DMS114 treated with DMSO at 0.1 percent for 48 hours (cell line): ENCODE data around the gene LDLRAD4.

Source experiments
- DNase-seq: peaks from one replicate; lab custom pipeline; 2025; ENCODE audit not compliant: unreplicated experiment; lab: John Stamatoyannopoulos, UW

Gene LDLRAD4

DNA sequence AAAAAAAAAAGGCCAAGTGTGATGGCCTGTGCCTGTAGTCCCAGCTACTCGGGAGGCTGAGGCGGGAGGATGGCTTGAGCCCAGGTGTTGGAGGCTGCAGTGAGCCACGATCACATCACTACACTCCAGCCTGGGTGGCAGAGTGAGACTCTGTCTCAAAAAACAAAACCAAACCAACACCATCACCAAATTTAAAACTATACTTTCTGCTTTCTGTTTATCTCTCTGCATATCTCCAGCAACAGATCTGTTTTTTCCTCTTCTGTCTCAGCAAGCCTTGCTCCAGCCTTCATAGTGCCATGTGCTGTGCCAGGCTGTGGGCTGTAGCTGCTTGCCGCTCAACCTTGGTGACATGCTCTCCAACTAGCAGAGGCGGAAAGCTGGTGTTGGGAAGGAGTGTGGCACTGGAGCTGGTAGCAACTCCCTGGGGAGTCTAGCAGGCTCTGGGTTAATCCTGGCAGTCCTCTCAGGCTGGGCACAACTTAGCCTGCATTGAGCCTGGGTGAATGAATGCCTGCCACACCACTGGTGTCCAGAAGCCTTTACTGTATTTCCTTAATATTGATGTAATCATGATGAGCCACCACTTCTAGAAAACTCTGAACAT, 204.1 kb downstream of the LDLRAD4 start:
- no peak for DNase-seq

DNA sequence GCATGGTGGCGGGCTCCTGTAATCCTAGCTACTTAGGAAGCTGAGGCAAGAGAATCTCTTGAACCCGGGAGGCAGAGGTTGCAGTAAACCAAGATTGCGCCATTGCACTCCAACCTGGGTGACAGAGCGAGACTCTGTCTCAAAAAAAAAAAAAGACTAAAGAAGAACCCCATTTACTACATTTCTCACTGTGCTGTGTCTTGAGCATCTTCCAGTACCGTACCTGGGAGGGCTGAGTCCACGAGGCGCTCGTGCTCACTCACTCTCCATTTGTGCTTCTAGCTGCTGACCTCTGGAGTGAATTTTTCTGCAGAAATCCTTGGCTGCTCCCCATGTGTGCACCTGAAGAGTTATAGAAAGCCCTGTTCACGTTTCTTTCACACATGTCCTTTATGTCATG, 204.8 kb downstream of the LDLRAD4 start:
- no peak for DNase-seq

DNA sequence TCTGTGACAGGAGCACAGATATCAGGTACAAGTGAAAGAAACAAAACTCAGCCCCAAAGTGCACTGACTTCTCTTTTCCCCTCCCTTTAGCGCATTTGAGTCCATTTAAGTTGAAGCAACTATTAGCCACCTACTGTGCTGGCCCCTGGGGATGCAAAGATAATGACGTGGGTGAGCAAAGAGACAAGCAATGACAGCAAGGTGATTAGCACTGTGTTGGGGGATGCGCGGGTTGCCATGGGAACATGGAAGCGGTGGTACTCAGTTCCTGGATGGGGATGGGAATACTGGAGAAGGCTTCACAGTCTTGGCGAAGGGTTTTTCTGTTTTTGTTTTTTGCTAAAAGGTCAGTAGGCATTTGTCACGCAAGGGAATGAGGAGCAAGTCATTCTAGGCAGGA, 205.8 kb downstream of the LDLRAD4 start:
- DNase-seq, result no peak

DNA sequence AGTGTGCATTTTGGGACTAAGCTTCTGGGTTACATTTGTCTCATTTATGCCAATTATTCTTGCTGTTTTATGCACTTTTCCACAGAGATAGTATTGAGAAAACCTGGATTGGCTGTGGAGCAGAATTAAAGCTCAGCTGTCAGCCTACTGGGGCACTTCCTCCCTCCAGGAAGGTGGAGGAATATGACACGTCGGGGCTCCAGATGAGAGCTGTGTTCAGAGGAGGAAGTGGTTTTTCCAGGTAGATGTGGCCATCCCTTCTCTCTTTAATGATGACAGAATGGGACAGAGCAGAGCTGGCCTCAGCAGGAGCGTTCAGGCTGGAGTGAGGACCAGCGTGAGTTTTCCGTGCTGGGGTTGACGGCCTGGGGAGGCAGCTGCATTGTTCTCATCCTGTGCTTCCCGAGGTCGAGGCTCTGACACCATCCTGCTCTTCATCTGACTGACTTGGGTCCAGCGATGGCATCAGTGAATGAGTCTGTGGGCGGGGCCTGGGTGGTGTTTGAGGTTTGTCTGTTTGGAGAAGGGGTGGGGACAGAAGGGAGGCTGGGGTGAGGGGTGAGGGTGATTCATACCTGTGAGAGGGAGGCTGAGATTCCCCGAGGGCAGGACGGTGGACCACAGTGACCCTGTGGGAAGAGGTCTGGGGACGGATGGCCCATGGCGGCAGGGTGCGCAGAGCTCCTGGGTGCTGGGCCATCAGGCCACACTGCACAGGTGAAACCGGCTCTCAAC, 207.0 kb downstream of the LDLRAD4 start:
- no peak for DNase-seq

DNA sequence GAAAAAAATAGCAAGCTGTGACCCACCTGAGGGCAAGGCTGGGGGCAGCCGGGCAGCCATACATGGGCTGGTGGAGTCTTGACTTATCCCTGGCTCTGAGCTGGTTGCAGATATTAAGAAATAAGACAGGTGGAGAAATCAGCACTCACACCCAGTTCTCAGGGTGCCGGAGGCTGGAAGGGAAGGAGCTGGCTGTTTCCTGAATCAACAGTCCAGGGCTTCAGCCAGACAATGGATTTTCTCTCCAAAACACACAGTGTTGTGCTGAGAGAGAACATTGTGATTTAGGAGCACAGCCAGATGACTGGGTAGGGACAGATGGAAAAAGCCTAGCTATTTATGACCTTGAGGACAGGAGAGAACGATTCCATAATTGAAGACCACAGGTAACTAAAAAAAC, 208.8 kb downstream of the LDLRAD4 start:
- DNase-seq, result no peak

DNA sequence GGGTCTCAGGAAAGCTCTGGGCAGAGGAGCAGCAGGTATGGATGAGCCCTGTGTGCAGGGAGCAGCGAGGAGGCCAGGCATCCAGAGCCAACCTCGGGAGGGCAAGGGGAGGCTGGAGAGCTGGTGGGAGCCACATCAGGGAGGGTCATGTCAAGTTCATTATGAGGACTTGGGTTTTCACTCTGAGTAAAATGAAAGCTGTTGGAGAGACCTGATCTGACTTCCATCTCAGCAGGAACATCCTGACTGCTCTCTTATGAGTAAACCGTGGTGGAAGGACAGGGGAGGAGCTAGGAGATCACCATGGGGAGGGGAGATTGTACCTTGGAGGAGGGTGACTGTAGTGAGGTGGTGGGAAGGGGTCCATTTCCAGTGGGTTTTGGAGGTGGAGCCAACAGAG, 209.8 kb downstream of the LDLRAD4 start:
- DNase-seq, result no peak

DNA sequence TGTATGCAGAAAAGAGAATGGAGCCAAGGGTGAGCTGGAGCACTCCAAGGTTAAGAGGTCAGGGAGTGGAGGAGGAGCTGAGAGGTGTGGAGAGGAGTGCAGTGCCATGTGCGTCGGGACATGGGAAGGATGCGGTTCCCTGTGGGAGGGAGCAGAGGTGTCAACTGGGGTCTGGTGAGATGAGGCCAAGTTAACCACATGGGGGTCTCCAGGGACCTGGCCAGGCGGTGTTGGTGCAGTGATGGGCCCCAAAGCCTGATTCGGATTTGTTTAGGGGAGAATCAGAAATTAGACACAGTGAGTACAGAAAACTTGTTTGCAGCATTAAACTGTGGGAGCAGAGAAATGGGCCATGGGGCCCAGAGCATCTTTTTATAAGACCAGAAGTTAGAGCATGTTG, 210.5 kb downstream of the LDLRAD4 start:
- no peak for DNase-seq

DNA sequence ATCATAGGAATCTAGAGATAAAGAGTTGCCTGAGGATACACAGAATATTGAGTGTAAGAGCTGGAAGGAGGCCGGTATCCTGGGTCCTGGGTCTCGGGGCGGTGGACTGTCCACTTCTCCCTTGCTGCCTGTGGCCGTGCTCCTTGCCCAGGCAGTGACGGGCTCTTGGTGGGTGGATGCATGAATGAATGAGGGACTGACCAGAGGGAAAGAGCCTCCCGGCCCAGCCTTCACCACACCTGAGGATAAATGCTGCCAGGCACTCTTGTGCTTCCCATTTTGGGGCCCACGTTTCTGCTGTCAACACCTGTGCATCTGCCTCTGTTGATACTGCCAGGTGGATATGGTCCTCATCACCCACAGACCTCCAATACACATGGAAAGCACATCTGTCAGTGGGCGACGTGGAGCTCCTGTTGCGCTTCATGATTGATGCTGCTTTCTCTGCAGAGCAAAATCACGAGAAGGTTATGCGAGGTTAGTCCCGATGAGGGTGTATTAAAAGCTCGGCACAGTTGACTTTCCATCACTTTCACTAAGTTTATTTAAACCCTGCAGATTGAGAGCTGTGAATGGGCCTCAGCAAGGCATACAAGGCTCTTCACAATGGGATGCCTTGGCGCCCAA, 211.4 kb downstream of the LDLRAD4 start:
- no peak for DNase-seq

DNA sequence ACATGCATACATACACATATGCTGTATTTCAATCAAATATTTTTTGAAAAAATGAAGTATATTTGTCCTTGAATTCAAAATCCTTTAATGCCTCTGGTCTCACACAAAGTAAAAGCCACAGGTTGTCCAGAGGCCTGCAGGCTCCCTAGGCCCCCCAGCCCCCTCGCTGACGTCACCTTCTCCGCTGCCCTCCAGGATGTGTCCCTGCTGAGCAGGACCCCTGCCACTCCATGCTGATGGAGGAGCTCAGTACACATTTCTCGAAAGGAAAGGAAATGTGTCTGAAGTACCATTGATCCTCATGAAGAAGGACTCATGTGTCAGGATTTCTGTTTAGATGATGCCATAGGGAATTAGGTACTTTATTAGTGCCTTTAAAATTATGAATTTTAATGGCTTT, 212.1 kb downstream of the LDLRAD4 start:
- DNase-seq, result no peak

DNA sequence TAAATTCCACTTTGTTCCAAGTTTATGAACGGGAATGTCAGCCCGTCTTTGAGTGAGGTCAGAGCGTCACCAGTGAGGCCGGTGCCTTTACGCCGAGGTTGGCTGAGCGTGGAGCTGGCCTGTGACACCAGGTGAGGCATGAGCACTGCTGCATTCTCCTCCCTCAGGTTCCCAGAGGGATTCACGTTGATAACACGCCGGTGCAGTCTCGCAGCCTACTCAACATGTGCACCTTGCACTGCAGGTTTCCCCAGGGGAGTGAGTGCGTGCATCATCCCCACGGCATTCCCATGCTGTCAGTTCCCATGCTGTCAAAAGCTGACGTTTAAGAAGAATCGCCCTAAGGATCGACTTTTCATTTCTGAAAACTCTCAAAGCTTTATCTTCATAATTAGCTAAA, 213.3 kb downstream of the LDLRAD4 start:
- no peak for DNase-seq

DNA sequence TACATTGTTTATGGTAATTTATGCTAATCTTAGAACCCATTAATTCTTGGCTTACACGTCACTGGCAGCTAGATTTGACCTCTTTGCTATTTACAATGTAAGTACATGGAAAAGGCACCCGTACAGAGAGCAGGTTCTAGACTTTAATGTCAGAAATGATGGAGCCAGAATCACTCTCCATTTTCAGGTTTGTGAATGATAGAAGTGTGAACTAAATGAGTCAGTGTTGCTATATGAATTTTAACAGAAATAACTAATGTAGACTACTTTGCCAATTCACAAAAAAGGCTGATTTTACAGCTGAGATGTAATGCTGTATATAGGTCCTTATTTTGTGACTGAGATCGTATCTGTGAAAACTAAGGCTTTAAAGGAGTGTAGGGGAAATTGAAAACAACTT, 214.6 kb downstream of the LDLRAD4 start:
- DNase-seq, result no peak

DNA sequence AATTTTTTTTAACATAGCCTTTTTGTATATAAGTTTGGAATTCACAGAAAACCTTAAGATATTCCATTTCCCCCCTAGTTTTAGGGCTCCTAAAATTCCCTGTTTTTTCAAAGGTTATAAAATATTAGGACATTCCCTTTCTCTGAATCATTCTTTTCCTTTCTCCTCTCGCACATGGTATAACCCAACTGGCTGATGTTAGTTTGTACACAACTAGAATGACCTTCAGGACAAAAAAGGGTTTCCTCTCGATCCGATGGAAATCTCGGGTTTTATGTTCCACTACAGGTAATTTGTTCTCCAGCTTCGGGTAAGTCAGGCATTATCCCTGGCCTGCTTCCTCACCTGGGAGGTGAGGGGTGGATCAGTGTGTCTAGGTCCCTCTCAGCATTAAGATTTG, 215.1 kb downstream of the LDLRAD4 start:
- no peak for DNase-seq

DNA sequence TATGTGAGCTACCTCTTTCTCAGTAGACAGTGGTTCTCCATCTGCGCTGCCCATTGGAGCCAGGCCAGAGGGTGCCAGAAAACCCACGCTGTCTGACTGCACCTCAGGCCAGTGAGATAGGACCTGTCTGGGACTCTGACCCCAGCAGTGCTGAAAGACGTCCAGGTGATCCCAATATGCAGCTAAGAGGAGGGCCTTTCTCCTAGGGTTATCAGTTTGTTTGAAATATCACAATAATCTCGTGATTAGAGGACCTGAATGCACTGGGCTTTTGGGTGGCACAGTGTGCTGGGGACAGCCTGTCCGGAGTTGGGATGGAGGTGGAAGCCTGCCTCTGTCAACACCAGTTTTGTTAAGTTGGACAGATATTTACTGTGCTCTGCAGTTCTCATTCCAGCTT, 216.3 kb downstream of the LDLRAD4 start:
- no peak for DNase-seq

DNA sequence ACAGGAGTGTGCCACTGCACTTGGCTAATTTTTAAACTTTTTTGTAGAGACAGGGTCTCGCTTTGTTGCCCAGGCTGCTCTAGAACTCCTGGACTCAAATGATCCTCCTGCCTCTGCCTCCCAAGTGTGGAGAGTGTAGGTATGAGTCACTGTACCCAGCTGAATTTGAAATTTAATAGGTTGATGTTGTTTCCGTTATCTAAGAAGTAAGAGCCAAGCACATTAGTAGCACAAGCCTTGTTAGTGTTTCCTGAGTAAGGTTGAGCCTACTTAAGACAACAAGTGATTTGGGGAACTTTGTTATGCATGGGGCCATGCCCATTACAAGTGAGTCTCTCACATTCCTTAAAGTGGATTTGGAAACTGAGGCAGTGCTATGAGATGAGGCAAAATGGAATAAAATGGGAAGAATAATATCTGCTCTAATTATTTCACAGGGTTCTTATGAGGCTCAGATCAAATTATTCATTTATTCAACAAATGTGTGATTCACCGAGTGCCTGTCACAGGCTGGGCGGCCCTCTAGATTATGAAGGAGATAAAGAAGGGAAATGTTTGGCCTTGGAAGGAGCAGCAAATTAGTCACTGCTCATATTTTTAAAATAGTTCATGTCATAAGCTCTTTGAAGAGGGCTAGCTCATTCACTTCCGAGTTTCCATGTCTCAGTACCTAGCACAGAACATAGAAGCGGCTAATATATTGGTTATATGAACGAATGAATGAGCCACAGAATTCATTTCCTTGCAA, 217.2 kb downstream of the LDLRAD4 start:
- no peak for DNase-seq

DNA sequence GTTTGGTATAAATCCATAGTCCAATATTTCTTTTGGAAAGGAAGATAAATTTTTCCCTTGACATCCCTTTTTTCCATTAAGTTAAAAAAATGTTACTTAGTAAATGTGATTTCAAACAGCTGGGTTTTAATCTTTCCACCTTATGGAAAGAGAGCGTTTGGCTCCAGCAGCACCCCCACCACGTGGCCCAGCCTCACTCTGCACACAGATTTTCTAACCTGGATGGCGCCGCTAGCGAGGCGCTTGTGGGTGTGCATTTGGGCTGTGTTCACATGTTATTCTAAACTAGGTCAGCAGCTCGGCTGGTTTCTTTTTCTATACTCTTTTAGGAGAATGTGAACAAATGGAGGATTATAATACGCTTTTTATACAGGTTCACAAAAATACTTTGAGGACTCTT, 218.0 kb downstream of the LDLRAD4 start:
- no peak for DNase-seq

DNA sequence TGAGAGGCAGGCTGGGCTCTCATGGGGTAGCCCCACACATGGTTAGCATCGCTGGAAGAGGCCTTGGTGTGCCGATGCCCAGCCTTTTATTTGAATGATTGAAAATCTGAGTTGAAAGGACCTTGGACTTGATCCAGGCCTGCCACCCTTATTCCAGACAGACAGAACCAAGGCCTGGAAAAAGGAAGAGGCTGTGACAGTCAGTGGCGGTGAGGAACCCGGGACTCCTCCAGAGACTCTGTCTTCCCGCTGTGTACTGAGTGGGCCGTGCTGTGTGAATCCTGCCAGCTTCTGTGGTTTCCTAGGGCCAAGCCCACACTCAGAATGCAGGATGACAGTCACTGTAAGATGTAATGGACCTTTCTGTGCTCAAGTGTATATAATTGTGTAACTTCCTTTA, 218.5 kb downstream of the LDLRAD4 start:
- no peak for DNase-seq

DNA sequence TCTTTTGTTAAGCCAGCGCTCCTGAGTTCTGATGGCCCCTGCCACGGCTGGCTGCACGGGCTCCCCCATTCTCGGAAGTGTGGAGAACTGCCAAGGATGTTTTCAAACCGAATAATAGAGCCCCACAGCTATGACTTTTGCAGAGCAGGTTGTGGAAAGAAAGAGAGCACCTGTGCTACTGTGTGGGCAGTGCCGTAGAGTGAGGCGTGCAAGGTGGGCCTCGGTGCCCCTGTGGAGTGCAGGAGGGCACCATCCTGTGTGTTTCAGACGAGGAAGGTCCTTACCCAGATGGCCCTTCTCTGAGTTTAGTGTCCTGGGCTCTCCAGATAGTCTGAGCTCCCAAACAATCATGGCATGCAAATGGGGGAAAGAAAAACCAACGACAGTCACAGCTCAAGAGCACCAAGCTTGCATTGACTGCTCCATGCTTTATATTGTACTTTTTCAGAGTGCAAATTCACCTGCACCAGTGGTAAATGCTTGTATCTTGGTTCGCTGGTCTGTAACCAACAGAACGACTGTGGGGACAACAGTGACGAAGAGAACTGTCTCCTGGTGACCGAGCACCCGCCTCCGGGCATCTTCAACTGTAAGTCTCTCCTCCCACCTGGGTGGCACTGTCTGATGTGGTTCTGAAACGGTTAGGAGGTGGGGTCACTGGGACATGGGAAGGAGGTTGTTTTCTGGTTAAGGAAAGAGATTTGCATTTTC, 219.4 kb downstream of the LDLRAD4 start:
- no peak for DNase-seq

DNA sequence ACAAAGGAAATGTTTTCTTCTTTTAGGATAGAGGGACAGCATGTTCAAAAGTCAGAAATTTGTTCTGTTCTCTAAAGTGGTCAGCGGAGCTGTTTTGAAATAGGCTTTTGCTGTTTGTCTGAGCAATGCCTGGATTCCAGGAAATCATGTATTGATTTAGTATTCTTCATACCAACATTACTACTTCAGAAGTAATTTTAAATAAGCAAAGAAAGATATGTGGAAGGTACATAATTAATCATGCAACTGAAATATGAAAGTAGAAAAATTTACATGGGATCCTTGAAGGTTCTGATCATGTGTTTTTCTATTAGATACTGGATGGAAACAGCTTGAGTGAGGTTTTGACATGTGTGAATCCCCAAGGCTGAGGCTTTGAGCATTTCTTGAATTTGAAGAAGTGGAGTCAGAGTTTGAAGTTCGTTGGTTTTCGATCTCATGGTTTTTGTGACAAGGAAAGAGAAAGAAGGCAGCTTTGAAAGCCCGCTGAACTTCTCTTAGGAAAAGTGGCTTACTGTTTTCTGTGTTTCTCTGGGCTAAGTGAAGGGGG, 220.0 kb downstream of the LDLRAD4 start:
- DNase-seq, result no peak

DNA sequence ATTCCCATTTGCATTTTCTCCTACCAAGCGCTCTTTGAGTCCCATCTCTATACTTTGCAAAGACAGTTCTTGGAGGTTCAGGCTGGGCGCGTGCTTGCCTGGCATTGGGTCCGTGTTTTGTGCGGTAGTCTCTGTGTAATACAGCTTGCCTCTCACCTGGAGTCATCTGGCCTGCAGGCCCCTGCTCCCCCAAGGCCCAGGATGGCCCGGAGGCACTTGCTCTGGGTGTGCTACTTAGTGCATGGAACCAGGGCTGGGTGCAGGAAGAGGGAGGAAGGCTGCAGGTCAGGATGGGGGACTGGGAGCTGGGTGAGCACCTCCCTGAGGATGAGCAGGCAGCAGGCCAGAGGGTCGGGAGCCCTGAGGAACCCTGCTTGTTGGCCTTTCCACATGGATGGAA, 220.9 kb downstream of the LDLRAD4 start:
- DNase-seq, result no peak

DNA sequence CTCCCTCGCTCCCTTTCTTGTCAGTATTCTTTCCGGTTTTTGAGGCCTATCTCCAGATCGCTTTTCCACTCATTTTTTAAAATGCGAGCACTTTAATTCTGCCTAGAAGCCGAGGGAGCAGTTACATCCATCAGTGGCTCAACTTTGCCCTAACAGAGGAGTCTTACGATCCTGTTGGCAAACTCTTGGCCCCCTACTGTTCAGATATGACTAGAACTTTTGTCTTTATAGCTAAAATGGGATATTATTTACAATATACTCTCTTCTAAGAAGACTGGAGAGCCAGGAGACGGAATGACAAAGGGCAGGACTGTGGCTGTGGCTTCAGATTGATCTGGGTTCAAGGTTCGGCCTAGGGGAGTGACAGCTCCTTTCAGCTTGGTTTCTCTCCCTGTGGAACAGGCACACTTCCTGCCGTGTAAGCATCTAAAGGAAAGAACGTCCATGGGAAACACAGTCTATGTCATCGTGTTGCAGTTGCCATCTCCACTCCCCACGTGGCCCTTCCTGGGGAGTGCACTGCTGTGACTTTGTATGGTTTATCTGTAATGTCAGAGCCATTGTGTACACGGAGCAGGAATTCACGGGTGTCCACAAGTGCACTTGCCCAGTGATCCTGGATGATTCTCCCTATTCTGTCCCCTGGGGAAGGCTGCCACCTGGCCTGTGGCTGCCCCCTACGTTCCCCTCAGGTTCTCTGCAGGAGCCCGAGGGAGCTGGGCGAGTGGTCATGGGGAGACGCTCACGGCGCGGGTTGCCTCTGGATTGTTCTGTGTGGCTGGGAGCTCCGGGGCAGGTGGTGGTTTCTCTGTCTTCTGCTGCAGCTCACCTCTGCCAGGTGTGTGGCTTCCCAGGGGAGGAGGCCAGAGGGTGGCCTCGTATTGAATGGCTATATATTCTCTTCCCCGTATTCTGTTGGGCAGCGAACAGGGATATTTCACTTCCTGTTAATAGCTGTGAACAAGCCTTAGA, 222.0 kb downstream of the LDLRAD4 start:
- DNase-seq, result no peak
